Ishikawa (cell line): Measurements from ENCODE around the gene ANXA2.

Source experiments
- CEBPB ChIP-seq: IDR thresholded peaks from 2 replicates; pipeline ENCODE4 v1.6.1; 2012
- CREB1 ChIP-seq: IDR thresholded peaks from 2 replicates; pipeline ENCODE4 v1.6.1; 2012; ENCODE audit warnings: low read depth
- EGR1 ChIP-seq: IDR thresholded peaks from 2 replicates; pipeline ENCODE4 v1.6.1; 2012
- EP300 ChIP-seq: IDR thresholded peaks from 2 replicates; pipeline ENCODE4 v1.6.1; 2012; ENCODE audit warnings: borderline replicate concordance
- MAX ChIP-seq: IDR thresholded peaks from 2 replicates; pipeline ENCODE4 v1.6.1; 2012
- NFIC ChIP-seq: IDR thresholded peaks from 2 replicates; pipeline ENCODE4 v1.6.1; 2012
- RAD21 ChIP-seq: IDR thresholded peaks from 2 replicates; pipeline ENCODE4 v1.6.1; 2012; ENCODE audit warnings: low read depth
- REST ChIP-seq: IDR thresholded peaks from 2 replicates; pipeline ENCODE4 v1.6.1; 2012; ENCODE audit warnings: low read depth, mild to moderate bottlenecking
- TAF1 ChIP-seq: IDR thresholded peaks from 2 replicates; pipeline ENCODE4 v1.6.1; 2012; ENCODE audit warnings: low read depth, mild to moderate bottlenecking
- TCF12 ChIP-seq: IDR thresholded peaks from 2 replicates; pipeline ENCODE4 v1.6.1; 2012; ENCODE audit warnings: low read depth
- TEAD4 ChIP-seq: IDR thresholded peaks from 2 replicates; pipeline ENCODE4 v1.6.1; 2012
- YY1 ChIP-seq: IDR thresholded peaks from 2 replicates; pipeline ENCODE4 v1.6.1; 2012; ENCODE audit warnings: low read depth

GRCh38 chr15:60326343-60326742, 71.4 kb downstream of the ANXA2 start:
- TF ChIP-seq MAX: no peak
- TF ChIP-seq TEAD4: no peak
- TF ChIP-seq TCF12: no peak
- TF ChIP-seq TAF1: no peak
- TF ChIP-seq RAD21: no peak
- TF ChIP-seq CREB1: no peak
- no peak for TF ChIP-seq EGR1
- TF ChIP-seq YY1: no peak
- TF ChIP-seq NFIC: no peak
- TF ChIP-seq EP300: no peak
- no peak for TF ChIP-seq CEBPB
- no peak for TF ChIP-seq REST
